Lower lobe of right lung (tissue), 2 donors: ENCODE data around the gene FMNL2. TPM values are rescaled to one million over a fixed set of nuclear protein-coding genes. Genes with fewer than 3 reads are reported as not detected.
A peak's percentile ranks its signal among the peaks of the same experiment; 100 is the strongest.

Experiments
- ATAC-seq, 2 donors: fragments of 200-7000 bp; cut with Tn5 transposase; one replicate each; pipeline ENCODE4 v1.9.1; 2020 to 2022; ENCODE audit warnings: mild to moderate bottlenecking in 2 of 2, moderate library complexity in 2 of 2
- DNase-seq: peaks from one replicate; pipeline ENCODE4 v3.0.0-alpha.2; 2020
- H3K27ac ChIP-seq: fragments of 200-600 bp; one replicate; pipeline ENCODE4 v1.8.0; 2022
- H3K27me3 ChIP-seq: fragments of 200-600 bp; one replicate; pipeline ENCODE4 v1.8.0; 2022; ENCODE audit warnings: low read depth
- H3K36me3 ChIP-seq: fragments of 200-600 bp; one replicate; pipeline ENCODE4 v1.8.0; 2022; ENCODE audit warnings: mild to moderate bottlenecking
- H3K4me1 ChIP-seq: fragments of 200-600 bp; one replicate; pipeline ENCODE4 v1.8.0; 2022
- H3K4me3 ChIP-seq: fragments of 200-600 bp; one replicate; pipeline ENCODE4 v1.8.0; 2022; ENCODE audit warnings: mild to moderate bottlenecking
- H3K9me3 ChIP-seq: fragments of 200-600 bp; one replicate; pipeline ENCODE4 v1.8.0; 2022
- intact Hi-C: fragments of 100-400 bp; cut with DNase I; formaldehyde crosslinking; loops from one replicate; pipeline ENCODE4 v1.11.0; 2022
- total RNA-seq: library from RNA; stranded (reverse); fragmentation: NEBNext Ultra II Directional; extraction: Animal tissue kit (Norgen Biotek cat#: 25700); gene quantifications from one replicate; pipeline ENCODE4 v1.2.1, GENCODE V29; 2021
- TF ChIP-seq, protein P1 (sequence below): fragments of 200-600 bp; IDR thresholded peaks from one replicate; pipeline ENCODE4 v1.8.0; 2022; ENCODE audit warnings: antibody characterized with exemption, mild to moderate bottlenecking
- donor health status: DM: no; HTN: yes; CAD: no; lungs with severe emphysema.

The FMNL2 gene
- total RNA-seq, 1 donor from 2014 or later = 77.9 TPM

- H3K36me3 ChIP-seq = no peaks in the 10 kb centered on the region
- peak overlapping the region; percentile 19 for H3K27ac ChIP-seq
- peak in 1 of 2 donors; percentile 29 for ATAC-seq
- intact Hi-C loops = no loop called here
- H3K27me3 ChIP-seq = no peaks in the 10 kb centered on the region
- TF ChIP-seq, protein P1, sequence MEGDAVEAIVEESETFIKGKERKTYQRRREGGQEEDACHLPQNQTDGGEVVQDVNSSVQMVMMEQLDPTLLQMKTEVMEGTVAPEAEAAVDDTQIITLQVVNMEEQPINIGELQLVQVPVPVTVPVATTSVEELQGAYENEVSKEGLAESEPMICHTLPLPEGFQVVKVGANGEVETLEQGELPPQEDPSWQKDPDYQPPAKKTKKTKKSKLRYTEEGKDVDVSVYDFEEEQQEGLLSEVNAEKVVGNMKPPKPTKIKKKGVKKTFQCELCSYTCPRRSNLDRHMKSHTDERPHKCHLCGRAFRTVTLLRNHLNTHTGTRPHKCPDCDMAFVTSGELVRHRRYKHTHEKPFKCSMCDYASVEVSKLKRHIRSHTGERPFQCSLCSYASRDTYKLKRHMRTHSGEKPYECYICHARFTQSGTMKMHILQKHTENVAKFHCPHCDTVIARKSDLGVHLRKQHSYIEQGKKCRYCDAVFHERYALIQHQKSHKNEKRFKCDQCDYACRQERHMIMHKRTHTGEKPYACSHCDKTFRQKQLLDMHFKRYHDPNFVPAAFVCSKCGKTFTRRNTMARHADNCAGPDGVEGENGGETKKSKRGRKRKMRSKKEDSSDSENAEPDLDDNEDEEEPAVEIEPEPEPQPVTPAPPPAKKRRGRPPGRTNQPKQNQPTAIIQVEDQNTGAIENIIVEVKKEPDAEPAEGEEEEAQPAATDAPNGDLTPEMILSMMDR = no peak
- no peaks in the 10 kb centered on the region for H3K9me3 ChIP-seq
- H3K4me3 ChIP-seq = no peak overlapping the region
- peaks cover 28% of the 10 kb centered on the region for H3K4me1 ChIP-seq
- DNase-seq = no peak
These were observed 108.8 kb downstream of the FMNL2 start for GRCh38 chr2:152443771-152444170.

- TF ChIP-seq, protein P1 = no peak
- Histone ChIP-seq H3K4me3 (no peak overlapping the region), H3K36me3 (no peaks in the 10 kb centered on the region), H3K4me1 (peaks cover 28% of the 10 kb centered on the region), H3K27ac (peak overlapping the region; percentile 19), H3K9me3 (no peaks in the 10 kb centered on the region), H3K27me3 (no peaks in the 10 kb centered on the region)
- intact Hi-C loops = no loop called here
- ATAC-seq (no peak), DNase-seq (no peak)
These were observed 109.5 kb downstream of the FMNL2 start for GRCh38 chr2:152444448-152444847.

GRCh38 chr2:152445375-152445774 lies 110.4 kb downstream of the FMNL2 start:
- H3K27me3 ChIP-seq = no peaks in the 10 kb centered on the region
- intact Hi-C loops = no loop called here
- no peak for DNase-seq
- H3K9me3 ChIP-seq = no peaks in the 10 kb centered on the region
- peak in 1 of 2 donors; percentile 18 for ATAC-seq
- no peaks in the 10 kb centered on the region for H3K36me3 ChIP-seq
- no peak overlapping the region for H3K27ac ChIP-seq
- TF ChIP-seq, protein P1 = no peak
- H3K4me1 ChIP-seq = peaks cover 28% of the 10 kb centered on the region
- H3K4me3 ChIP-seq = no peak overlapping the region

DNA sequence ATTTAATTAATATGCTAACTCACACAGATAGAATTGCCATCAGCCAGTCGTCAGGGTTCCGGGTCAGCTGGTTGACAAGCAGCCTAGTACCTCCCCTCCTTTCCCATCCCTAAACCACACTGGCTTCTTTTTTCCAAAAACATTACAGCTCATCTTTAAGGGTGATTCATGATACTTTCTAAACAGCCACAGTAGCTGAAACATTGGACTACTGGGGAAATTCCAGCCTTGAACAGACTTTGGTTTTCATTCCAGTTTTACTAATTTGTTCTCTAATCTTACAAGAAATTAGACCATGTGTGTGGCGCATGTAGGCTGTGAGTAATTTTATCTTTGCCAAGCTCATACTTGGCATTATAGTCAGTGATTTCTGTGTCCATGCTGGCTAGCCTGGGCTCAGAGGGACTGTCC lies 110.8 kb downstream of the FMNL2 start:
- Histone ChIP-seq H3K4me1 (peaks cover 28% of the 10 kb centered on the region), H3K4me3 (no peak overlapping the region), H3K27ac (no peak overlapping the region), H3K27me3 (no peaks in the 10 kb centered on the region), H3K36me3 (no peaks in the 10 kb centered on the region), H3K9me3 (no peaks in the 10 kb centered on the region)
- DNase-seq = no peak
- TF ChIP-seq, protein P1 = no peak
- peak; percentile 18 to 62 for ATAC-seq
- intact Hi-C loops = no loop called here

GRCh38 chr2:152446213-152446612 lies 111.2 kb downstream of the FMNL2 start:
- no peak for ATAC-seq
- Histone ChIP-seq H3K4me3 (no peak overlapping the region), H3K27me3 (no peaks in the 10 kb centered on the region), H3K36me3 (no peaks in the 10 kb centered on the region), H3K4me1 (peaks cover 28% of the 10 kb centered on the region), H3K27ac (no peak overlapping the region), H3K9me3 (no peaks in the 10 kb centered on the region)
- TF ChIP-seq, protein P1 = no peak
- intact Hi-C loops = no loop called here
- DNase-seq = no peak

DNA sequence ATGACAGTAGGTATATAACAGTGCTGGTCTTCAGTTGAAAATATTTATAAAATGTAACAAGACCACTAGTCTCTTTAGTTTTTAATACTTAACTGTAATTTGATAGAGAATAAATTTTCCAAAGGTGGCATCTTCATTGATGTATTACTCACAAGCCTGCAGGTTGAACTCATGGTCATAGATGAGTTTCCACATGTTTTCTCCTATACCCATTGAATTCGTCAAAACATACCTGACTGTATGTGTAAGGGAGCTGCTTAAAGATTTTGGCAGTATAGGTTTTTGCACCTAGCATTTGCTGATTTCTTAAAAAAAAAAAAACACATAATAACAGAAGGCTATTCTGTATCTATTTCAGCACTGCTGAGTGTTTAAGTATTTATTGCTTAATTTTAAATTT lies 112.9 kb downstream of the FMNL2 start:
- no peaks in the 10 kb centered on the region for H3K9me3 ChIP-seq
- no peak for ATAC-seq
- H3K4me3 ChIP-seq = no peak overlapping the region
- TF ChIP-seq, protein P1 = no peak
- H3K27ac ChIP-seq = no peak overlapping the region
- peaks cover 27% of the 10 kb centered on the region for H3K4me1 ChIP-seq
- no peak for DNase-seq
- H3K36me3 ChIP-seq = no peaks in the 10 kb centered on the region
- H3K27me3 ChIP-seq = no peaks in the 10 kb centered on the region
- intact Hi-C loops = no loop called here
